NCI-H2196 treated with DMSO at 0.1 percent for 48 hours (cell line): ENCODE results near the gene PLCB1.
"Not testable (repeated sequence)": the region's sequence is repeated elsewhere in the genome, so short reads cannot be mapped to it uniquely, and the experiment has no call there.

Source experiments
- DNase-seq: peaks from one replicate; lab custom pipeline; 2025; ENCODE audit not compliant: unreplicated experiment; lab: John Stamatoyannopoulos, UW

The PLCB1 gene

DNA sequence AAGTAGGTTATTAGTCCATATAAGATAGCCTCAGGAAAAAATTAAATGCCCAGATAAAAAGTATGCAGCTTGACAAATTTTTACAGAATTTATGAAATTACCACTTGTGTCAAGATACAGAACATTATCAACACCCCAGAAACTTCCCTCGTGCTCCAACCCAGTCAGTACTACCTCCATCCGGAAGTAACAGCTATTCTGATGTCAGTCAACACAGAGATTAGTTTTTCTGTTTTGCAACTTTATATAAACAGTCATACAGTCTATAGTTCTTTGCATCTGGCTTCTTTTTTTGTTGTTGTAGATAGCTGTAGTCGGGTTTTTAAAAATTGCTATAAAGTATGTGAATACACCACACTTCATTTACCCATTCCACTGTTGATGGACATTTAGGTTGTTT lies 721.1 kb downstream of the PLCB1 start:
- DNase-seq, result not testable (repeated sequence)

DNA sequence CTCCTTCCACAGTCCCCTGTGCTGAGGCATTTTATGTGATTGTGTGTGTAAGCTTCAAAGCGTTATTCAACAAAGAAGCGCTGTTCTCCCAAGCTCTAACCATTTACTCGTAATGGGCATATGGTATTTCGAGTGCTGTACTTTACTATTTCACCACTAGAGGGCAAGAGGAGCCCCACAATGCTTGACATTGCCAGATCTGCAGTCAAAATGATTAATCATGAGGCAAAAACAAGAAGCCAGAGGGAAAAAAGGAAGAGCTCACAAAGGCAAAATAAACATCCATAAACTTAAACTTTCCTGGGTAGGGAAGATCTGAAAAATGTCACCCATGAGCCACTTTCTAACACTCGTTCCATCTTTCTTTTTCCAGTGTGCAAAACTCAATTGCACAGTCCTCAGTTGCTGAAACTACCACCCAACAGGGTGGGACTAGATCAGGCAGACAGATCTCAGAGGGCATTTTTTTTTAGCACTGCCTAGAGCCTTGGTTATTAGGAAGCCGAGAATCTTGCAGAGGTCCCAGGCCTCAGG lies 721.8 kb downstream of the PLCB1 start:
- DNase-seq, result peak; percentile 38

DNA sequence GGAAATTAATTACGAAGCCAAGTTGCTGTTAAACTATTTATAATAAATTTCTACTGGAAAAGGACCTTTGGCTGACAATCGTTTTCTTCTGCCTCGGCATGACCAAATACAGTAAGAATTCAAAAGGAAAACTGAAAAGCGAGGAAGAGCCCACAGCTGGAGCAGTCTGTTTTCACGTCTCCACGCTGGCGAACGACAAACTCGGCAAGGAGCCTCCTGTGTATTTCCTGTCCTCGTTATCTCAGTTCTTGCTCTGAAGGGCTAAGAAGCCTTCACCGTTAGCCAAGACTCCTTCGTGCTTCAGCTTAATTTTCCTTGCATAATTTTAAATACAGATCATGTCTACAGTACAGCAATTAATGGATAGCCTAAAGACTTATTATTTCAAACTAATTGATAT lies 722.5 kb downstream of the PLCB1 start:
- no peak for DNase-seq

DNA sequence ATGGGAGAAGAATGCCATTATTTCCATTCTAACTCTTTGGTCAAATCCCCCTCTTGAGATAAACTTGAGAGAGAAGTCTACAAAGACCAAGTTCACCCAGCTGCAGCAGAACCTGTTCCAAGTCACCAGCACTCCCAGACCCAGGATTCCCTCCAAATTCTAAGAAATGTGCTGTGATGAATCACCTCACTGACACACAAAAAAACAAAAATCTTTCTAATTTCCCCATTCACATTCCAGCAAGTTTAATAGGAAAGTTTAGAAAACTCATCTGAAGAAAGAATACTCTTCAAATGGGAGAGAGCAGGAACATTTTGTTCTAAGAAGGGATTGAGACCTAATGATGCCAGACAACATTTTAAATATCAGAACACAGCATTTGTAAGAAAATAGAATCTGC lies 723.2 kb downstream of the PLCB1 start:
- no peak for DNase-seq

DNA sequence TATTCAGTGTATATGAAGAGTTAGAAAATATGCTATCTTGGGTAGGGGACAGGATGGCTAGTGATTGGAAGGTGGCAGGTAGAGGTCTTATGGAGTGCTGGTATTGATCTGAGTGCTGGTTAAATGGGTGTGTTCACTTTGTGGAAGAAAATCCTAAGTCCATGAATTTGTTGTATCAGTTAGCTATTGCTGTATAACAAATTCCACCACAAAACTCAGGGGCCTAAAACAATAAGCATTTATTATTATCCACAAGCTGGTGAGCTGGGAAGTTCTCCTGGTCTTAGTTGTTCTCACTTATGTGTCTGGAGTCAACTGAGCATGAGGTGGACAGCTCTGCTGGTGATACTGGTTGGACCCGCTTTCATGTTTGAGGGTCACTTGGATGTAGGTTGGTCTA lies 724.6 kb downstream of the PLCB1 start:
- no peak for DNase-seq

DNA sequence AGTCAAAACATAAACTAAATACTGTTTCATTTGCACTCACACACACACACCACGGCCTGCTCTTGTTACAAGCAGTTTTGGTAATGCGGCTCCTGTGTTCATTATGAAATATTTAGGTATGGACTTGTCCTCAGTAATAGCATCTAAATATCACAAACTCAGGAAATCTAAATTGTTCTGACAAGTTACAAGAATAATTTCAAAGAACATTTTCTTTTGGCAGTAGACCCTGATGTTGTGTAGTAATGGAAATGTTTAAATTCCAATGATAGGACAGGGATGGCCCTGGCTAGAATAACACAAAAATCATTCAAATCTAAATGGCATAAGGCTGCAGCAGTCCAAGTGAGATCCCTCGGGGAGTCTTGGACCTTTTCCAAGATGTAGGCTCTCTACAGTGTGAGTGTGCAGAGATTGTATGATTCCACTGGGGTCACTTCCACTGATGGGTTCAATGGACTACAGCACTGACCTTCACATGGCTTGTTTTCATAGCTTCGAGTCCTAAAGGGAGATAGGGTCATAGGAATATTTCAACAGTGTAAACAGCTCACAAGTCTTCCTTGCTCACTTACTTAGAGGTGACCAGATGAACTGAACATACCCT lies 726.2 kb downstream of the PLCB1 start:
- DNase-seq, result no peak

DNA sequence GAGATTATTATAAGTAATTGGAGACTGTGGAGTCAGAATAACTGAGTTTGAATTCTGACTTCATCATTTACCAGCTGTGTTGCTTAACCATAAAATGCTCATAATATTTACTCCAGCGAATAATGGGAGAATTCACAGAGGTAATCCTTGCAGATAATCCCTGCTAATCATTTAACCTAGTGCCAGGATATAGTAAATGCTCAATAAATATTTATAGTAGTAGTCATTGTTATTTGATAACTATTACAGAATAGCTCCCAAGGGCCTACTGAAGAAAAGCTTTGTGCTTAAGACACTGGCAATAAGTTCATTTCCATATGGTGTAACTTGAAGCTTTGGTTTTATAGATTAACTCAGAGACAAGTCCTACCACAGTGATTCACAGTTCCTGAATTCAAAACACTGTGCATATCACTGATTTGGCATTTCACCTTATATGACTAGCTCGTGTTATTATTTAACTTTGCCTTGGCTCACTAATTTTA lies 728.0 kb downstream of the PLCB1 start:
- DNase-seq, result no peak

DNA sequence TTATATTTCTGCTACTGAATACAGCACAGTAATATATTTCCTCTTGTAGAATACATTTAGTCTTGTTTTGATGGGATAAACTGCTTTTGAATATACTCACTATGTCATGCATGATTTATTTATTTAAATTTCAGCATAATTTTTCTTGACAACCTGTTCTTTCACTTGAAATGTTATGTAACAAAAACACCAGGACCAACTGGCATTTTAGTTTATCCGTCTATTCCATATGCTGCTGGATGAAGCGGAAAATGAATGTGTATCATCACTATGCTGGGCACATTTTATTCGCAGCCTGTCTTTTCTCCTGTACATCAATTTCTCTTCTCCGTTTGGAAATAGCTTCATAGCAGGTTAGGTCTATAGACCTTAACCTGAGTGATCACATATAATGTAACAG lies 730.0 kb downstream of the PLCB1 start:
- DNase-seq, result no peak

DNA sequence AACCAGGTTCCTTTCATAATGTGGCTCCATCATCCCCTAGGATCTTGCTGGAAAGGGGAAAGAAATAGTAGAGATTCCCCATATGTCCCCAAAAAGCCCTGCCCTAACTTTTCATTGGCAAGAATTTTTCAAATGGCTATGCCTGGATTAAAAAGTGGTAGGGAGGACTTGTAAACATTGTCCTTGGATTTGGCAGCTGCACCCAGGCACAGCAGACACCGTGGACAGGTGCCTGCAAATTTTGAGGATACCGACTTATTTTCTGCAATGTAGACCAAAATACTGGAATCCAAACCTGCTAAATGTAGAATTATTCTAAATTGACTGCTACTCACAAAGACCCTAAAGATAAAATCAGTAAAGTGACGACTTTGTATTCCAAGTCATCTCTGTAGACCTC lies 733.6 kb downstream of the PLCB1 start:
- DNase-seq, result no peak

DNA sequence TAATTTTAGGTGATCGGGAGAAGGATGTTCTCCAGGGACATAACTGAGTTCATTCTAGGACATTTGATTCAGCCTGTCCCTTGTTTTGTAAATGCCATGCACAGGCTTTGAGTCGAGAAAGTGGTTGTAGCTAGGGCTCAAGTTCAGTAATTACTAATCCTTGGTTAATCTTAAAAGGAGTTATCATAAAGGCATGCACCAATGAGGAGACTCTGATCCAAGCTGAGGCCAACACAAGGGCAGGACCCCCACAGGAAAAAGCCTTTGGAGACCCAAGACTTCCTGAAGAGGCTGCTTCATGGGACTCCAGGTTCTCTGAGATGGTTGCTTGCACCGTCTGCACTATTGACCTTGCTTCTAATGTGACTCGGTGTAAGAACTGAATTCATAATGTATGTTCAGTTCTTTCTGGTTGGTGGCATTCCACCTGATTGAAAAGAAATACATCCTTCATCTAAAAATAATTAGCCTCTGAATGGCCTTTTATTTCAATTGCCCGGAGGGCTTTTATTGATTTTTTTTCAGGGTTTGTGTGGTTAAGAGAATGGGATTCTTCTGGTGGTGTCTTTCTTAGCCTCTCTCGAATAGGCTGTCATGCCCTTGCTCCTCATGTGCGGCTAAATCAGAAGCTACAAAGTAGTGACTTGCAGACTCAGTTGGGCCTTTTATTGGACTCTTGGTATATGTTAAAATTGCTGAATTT lies 735.1 kb downstream of the PLCB1 start:
- DNase-seq, result no peak

DNA sequence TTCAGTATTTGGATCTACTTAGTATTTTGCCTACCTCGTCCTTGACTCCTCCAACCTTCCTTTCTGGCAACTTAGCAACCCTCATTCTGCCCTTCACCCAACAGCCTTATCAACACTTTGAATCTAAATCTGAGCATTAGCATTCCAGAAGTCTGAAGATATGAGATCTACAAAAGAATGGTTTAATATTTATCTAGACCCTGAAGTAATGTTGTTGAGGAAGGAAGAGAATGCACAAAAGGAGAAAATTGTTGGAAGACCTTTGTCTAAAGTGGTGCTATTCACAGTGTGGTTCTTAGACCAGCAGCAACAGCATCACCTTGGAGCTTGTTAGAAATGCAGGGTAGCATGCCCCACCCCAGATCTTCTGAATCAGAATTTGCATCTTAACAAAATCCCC lies 738.6 kb downstream of the PLCB1 start:
- DNase-seq, result no peak

DNA sequence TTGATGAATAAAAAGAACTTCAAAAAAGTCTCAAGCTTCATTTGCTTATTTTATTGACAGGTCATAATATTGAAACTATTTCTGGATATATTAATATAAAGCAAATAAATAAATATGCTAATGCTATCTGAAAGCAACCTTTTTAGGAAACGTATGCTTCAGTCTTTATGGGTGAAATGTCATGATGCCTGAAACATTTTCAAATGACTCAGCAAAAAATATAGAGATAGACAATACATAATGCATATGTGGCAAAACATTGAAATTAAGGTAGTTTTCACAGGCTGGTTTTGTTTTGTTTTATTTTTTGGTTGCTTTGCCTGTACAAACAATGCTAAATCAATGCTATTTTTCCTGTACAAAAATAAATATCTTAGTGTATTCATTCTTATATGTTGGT lies 742.4 kb downstream of the PLCB1 start:
- no peak for DNase-seq

DNA sequence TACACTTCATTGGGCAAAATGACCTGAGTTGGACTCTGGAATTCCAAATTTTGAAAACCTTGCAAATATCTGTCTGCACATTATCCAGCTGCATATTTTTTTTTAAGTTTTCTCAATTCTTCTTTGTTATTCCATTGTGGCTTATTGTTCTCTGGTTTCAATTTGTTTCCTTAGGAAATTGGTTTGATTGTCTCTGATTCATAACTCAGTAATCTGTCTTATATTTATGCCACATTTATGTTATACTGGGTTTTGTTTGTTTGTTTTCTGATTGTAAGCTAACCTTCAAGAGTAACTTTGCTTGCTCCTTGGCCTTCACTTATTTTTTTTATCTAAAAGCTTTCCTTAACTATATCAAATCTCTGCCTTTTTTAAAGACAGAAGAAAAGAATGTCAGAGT lies 743.5 kb downstream of the PLCB1 start:
- no peak for DNase-seq

DNA sequence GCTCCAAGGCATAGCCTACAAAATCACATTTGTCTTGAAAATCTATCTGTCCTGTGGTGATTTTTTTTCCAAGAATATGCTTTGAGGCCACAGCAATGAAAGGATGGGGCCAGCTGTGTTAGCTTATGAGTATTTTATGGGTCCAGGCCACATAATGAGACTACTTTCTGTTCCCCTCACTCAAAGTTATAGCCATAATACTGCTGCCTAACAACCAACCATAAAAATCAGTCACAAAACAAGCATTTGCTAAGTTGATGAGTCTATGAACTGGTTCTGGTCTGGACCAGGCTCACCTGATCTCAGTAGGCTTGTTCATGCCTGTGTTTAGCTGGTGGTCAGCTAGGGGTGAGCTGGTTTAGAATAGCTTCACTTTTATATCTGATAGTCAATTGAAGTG lies 744.3 kb downstream of the PLCB1 start:
- DNase-seq, result no peak

DNA sequence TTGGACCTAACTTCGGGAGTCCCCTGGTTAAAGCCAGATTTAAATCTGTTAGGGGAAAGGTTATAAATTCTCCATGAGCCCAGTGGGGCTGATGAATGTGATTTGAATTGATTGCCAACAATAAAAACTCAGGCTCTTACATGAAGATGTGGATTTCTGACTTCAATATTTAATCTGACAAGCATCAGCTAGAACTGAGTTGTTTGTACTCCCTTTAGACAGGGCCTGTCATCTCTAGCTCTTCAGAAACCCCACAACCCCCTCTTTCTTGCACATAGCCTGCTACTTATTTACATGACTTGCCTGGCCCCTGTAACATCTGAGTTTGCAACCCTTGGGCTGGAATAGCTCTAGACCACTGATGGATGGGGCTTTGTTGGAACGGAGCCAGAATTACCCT lies 745.2 kb downstream of the PLCB1 start:
- DNase-seq, result no peak

DNA sequence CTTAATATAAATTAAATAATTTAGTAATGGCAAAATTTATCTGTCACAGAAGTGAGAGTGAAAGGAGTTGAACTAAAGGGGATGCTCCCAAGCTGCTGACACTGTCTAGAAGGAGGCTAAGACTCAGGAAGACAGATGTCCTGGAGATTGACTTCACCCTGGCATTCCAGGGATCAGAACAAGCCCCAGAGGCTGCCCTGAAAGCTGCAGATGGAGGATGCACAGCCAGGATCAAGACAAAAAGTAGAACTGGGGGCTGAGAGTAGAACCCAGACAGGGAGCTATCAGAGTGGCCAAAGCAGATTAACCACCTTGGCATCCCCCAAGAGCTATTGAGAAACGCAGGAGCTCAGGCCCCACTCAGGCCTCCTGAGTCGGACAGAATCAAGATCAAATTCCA lies 747.6 kb downstream of the PLCB1 start:
- DNase-seq, result no peak

DNA sequence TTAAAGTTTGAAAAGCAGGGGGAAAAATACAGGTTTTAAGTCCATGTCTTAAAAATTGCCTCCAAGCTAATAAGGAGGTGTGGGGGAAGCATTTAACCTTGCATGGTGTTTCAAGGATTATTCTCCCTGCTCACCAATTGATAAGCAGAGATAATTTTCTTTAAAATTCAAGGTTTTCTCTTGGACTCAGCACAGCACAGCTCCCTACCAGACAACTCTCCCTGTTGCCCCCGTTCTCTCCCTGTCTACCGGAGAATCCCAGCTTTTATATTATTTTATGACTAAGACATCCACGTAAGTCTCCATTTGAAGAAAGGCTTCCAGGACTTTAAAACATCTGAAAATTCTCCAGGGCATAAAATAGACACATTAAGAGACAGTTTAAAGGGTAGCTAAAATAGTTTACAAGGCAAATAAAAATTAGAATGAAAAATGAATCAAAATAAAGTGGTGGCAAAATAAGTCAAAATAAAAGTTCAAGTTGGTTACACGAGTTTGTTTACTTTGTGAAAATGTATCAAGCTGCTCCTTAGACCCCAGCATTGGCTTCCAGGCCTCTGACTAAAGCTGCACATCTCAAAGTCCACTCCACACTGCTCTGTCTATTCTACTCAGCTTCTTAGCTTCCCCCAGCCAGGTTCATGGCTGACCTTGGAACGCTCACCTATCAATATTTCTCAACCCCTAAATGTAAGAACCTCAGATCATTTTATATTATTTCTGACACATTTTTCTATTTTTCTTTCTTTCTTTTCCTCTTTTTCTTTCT lies 748.2 kb downstream of the PLCB1 start:
- DNase-seq, result no peak

DNA sequence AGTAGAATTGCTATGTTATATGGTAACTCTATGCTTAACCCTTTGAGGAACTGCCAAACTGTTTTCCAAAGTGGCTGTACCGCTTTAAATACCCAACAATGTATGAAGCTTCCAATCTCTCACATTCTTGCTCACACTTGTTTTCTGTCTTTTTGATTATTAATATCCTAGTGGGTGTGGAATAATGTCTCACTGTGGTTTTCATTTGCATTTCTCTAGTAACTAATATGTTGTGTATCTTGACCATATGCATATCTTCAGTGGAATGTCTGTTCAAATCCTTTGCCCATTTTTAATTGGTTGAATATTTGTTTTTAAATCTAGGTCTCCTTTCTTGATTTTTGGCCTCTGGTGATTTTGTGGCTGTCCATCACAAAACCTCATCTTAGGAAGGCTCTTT lies 759.0 kb downstream of the PLCB1 start:
- no peak for DNase-seq

DNA sequence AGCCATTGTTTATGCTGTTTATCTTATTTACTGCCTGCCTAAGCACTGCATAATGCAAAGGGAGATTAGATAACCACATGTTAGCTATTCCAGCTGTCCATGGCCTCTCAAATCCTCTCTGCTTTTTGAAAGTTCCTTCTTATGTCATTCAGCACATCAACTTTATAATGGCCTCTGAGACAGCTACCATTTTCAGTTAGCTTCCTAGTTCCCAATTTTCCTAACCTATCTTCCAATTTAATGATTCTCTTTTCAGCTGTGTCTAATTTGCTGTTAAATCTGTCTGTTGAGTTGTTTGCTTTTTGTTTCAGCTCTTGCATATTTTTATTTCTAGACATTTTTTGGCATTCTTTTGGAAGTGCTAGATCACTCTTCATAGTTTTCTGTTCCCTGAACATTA lies 763.4 kb downstream of the PLCB1 start:
- no peak for DNase-seq

DNA sequence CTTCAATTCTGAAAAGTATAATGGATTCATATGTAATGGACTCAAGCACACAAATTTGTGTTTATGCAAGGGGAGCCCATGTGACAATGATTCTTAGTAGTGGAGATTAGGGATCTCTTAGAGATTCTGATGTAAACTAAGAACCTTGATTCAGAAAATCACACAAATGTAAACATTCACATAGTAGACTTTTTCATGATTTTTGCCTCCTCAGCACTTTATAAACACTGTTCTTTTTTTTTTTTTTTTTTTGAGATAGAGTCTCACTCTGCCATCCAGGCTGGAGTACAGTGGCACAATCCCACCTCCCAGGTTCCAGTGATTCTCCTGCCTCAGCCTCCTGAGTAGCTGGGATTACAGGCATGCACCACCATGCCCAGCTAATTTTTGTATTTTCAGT lies 766.8 kb downstream of the PLCB1 start:
- no peak for DNase-seq

DNA sequence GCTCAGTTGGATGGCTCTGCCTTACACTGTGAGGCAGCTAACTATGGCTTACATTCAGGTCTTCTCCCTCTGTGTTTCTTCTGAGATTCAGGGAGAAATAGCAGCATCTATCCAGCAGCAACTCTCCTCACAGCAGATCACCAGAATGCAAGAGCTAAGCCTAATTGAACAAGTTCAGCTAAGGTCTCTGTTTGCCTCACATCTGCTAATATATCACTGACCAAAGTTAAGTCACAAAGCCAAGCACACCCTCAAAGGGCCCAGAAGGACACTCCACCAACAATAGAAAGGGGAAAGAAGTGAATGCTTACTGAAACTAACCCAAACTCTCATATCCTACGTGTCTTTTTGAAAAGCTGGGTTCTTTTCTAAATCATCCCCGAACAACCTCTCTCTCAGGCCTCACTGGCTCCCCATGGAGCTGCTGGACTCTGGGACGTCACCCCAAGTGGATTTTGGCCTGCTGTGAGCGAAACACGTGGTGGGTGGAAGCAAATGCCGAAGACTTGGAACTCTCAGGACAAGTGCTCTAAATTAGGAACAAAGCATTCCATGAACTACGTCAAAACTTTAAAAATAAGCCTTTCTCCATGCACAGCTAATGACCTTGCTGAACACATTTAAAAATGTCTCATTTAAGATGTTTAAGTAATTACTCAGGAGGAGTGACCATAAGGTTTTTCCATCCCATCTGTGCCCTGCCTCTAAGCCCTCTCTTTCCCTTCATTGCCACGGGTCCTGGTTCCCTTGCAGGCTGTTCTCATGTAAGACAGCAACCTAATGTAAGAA lies 769.4 kb downstream of the PLCB1 start:
- DNase-seq, result no peak
